Suprapubic skin (tissue), 4 donors: ENCODE results near the gene AJAP1. TPM values are rescaled to one million over a fixed set of nuclear protein-coding genes. Genes with fewer than 3 reads are reported as not detected.

Source experiments
- DNase-seq, 2 donors: peaks; one replicate each; pipeline ENCODE4 v3.0.0-alpha.2; 2019; ENCODE audit warnings: low spot score in 2 of 2
- H3K27ac ChIP-seq: fragments of 200-600 bp; sonication (generic); one replicate; pipeline ENCODE4 v1.5.1; 2019
- H3K27me3 ChIP-seq: fragments of 200-600 bp; sonication (generic); one replicate; pipeline ENCODE4 v1.5.1; 2019
- H3K36me3 ChIP-seq: fragments of 200-600 bp; sonication (generic); one replicate; pipeline ENCODE4 v1.5.1; 2019
- H3K4me1 ChIP-seq: fragments of 200-600 bp; sonication (generic); one replicate; pipeline ENCODE4 v1.5.1; 2019
- H3K4me3 ChIP-seq: fragments of 200-600 bp; sonication (generic); one replicate; pipeline ENCODE4 v1.5.1; 2019; ENCODE audit warnings: mild to moderate bottlenecking
- H3K9me3 ChIP-seq: fragments of 200-600 bp; sonication (generic); one replicate; pipeline ENCODE4 v1.5.1; 2019
- EP300 ChIP-seq: sonication (generic); formaldehyde crosslinking; IDR thresholded peaks from one replicate; pipeline ENCODE4 v1.6.1; 2017; ENCODE audit warnings: antibody characterized with exemption
- POLR2A ChIP-seq, 2 donors: fragments of 450-650 bp; IDR thresholded peaks; one replicate each; pipeline ENCODE4 v1.6.1; 2017; ENCODE audit warnings: antibody characterized with exemption in 2 of 2, mild to moderate bottlenecking in 2 of 2, moderate library complexity in 2 of 2
- POLR2AphosphoS5 ChIP-seq, 3 donors: sonication (generic); formaldehyde crosslinking; IDR thresholded peaks; one replicate each; pipeline ENCODE4 v1.6.1; 2017; ENCODE audit warnings: antibody characterized with exemption in 3 of 3
- whole genome bisulfite sequencing: methylation state at CpG from one replicate; pipeline ENCODE4 v1.1.5; 2018; 5-methylcytosine and 5-hydroxymethylcytosine counted together
- total RNA-seq, 4 donors: library from RNA; depleted of rRNA; stranded (reverse); fragments of >200 nt; gene quantifications; one replicate each; pipeline ENCODE4 v1.1.0, GENCODE V29; 2016
- TF ChIP-seq, protein P1 (sequence below), 2 donors: fragments of 200-600 bp in 1 of 2; fragments of 450-650 bp in 1 of 2; sonication (generic) in 1 of 2; IDR thresholded peaks; one replicate each; pipeline ENCODE4 v1.5.1; 2016 to 2019; ENCODE audit warnings: antibody characterized with exemption in 2 of 2, mild to moderate bottlenecking in 1 of 2, moderate library complexity in 1 of 2

AJAP1 gene
- total RNA-seq, 4 donors from 2014 or later: 0.11 to 2.3 (median 0.80) TPM

- DNase-seq: no peak
- no peaks in the 10 kb centered on the region for H3K4me1 ChIP-seq
- TF ChIP-seq EP300: no peak
- no peak for TF ChIP-seq POLR2AphosphoS5 (IDR thresholded peaks at IDR 0.05)
- TF ChIP-seq POLR2A (IDR thresholded peaks at IDR 0.05): no peak
- TF ChIP-seq, protein P1, sequence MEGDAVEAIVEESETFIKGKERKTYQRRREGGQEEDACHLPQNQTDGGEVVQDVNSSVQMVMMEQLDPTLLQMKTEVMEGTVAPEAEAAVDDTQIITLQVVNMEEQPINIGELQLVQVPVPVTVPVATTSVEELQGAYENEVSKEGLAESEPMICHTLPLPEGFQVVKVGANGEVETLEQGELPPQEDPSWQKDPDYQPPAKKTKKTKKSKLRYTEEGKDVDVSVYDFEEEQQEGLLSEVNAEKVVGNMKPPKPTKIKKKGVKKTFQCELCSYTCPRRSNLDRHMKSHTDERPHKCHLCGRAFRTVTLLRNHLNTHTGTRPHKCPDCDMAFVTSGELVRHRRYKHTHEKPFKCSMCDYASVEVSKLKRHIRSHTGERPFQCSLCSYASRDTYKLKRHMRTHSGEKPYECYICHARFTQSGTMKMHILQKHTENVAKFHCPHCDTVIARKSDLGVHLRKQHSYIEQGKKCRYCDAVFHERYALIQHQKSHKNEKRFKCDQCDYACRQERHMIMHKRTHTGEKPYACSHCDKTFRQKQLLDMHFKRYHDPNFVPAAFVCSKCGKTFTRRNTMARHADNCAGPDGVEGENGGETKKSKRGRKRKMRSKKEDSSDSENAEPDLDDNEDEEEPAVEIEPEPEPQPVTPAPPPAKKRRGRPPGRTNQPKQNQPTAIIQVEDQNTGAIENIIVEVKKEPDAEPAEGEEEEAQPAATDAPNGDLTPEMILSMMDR (IDR thresholded peaks at IDR 0.05): no peak
- peaks cover 5% of the 10 kb centered on the region for H3K27me3 ChIP-seq
- H3K36me3 ChIP-seq: no peaks in the 10 kb centered on the region
- H3K9me3 ChIP-seq: no peaks in the 10 kb centered on the region
- H3K27ac ChIP-seq: no peak overlapping the region
- WGBS: 87% methylated on average over 24 of the region's 26 CpGs
- H3K4me3 ChIP-seq: no peak overlapping the region
Observed at GRCh38 chr1:4691766-4692405, 37.5 kb downstream of the AJAP1 start.

DNA sequence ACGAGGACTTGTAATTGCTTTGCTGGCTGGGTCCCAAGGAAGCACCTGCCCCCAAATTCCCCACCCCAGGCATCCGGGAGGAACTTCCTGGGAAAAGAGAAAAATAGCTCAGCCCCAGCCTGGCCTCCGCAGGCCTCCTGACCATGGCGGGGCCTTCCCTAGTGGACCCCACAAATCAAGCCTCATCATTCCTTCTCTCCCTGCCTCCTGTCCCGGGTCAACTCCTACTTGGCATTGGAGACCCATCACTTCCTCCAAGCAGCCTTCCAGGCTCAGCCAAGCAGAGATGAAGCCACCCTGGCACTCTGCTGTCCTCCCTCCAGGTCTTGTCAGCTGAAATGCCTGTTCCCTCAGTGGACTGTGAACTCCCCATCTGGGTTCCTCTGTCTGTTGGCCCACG lies 38.0 kb downstream of the AJAP1 start:
- Histone ChIP-seq H3K4me1 (no peaks in the 10 kb centered on the region), H3K27ac (no peak overlapping the region), H3K36me3 (no peaks in the 10 kb centered on the region), H3K9me3 (no peaks in the 10 kb centered on the region), H3K27me3 (peaks cover 5% of the 10 kb centered on the region), H3K4me3 (no peak overlapping the region)
- no peak for DNase-seq
- TF ChIP-seq, protein P1 (IDR thresholded peaks at IDR 0.05): no peak
- TF ChIP-seq EP300 (no peak), POLR2A (IDR thresholded peaks at IDR 0.05) (no peak), POLR2AphosphoS5 (IDR thresholded peaks at IDR 0.05) (no peak)
- 75% methylated on average over 6 of the region's 6 CpGs for WGBS

GRCh38 chr1:4693331-4693730 lies 38.9 kb downstream of the AJAP1 start:
- no peak overlapping the region for H3K27ac ChIP-seq
- H3K27me3 ChIP-seq: peaks cover 5% of the 10 kb centered on the region
- H3K36me3 ChIP-seq: no peaks in the 10 kb centered on the region
- TF ChIP-seq POLR2AphosphoS5 (IDR thresholded peaks at IDR 0.05) (no peak), EP300 (no peak), POLR2A (IDR thresholded peaks at IDR 0.05) (no peak)
- TF ChIP-seq, protein P1 (IDR thresholded peaks at IDR 0.05): no peak
- H3K9me3 ChIP-seq: no peaks in the 10 kb centered on the region
- H3K4me3 ChIP-seq: no peak overlapping the region
- DNase-seq: no peak
- 43% methylated on average over 6 of the region's 6 CpGs for WGBS
- H3K4me1 ChIP-seq: no peaks in the 10 kb centered on the region

DNA sequence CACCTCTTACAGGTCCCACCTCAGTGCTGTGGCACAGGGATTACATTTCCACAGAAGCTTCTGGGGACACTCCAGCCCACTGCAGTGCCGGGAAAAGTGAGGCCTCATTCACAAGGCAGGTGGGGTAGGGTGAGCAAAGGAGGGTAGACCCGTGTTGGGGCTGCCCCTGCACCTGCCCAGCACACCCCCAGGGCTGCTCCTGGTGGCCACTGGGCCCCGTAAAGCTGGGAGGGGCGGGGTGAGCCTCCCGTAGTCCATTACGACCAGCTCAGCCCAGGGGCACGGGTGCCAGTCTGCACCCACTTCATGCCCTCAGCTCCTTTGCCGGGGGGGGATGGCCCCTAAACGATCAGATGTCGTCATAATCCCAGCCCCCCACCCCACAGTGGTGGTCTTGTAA lies 39.5 kb downstream of the AJAP1 start:
- H3K27me3 ChIP-seq: peaks cover 5% of the 10 kb centered on the region
- H3K36me3 ChIP-seq: no peaks in the 10 kb centered on the region
- H3K4me1 ChIP-seq: no peaks in the 10 kb centered on the region
- TF ChIP-seq EP300 (no peak), POLR2AphosphoS5 (IDR thresholded peaks at IDR 0.05) (no peak), POLR2A (IDR thresholded peaks at IDR 0.05) (no peak)
- TF ChIP-seq, protein P1 (IDR thresholded peaks at IDR 0.05): no peak
- H3K4me3 ChIP-seq: no peak overlapping the region
- no peaks in the 10 kb centered on the region for H3K9me3 ChIP-seq
- 64% methylated on average over 5 of the region's 10 CpGs for WGBS
- DNase-seq: no peak
- no peak overlapping the region for H3K27ac ChIP-seq

- Histone ChIP-seq H3K27me3 (peaks cover 5% of the 10 kb centered on the region), H3K4me3 (no peak overlapping the region), H3K9me3 (no peaks in the 10 kb centered on the region), H3K4me1 (no peaks in the 10 kb centered on the region), H3K27ac (no peak overlapping the region), H3K36me3 (no peaks in the 10 kb centered on the region)
- DNase-seq: no peak
- TF ChIP-seq POLR2A (IDR thresholded peaks at IDR 0.05): no peak
- TF ChIP-seq EP300: no peak
- no peak for TF ChIP-seq POLR2AphosphoS5 (IDR thresholded peaks at IDR 0.05)
- TF ChIP-seq, protein P1 (IDR thresholded peaks at IDR 0.05): no peak
- WGBS: 85% methylated on average over 9 of the region's 9 CpGs
Observed at GRCh38 chr1:4694492-4694891, 40.1 kb downstream of the AJAP1 start.
